Left cardiac atrium (tissue), 4 donors: Measurements from ENCODE around the gene BCKDK. TPM values are rescaled to one million over a fixed set of nuclear protein-coding genes. Genes with fewer than 3 reads are reported as not detected.
A peak's percentile ranks its signal among the peaks of the same experiment; 100 is the strongest.

Source experiments
- ATAC-seq, 2 donors: fragments of 200-7000 bp; cut with Tn5 transposase; one replicate each; pipeline ENCODE4 v1.9.1; 2020; ENCODE audit warnings: mild to moderate bottlenecking in 2 of 2, moderate library complexity in 2 of 2
- DNase-seq: peaks from one replicate; pipeline ENCODE4 v3.0.0-alpha.2; 2020
- intact Hi-C, 2 donors: fragments of 100-400 bp; cut with DNase I; formaldehyde crosslinking; loops; one replicate each; pipeline versions ENCODE4 v1.14.1 to v1.15.1; 2022 to 2023
- total RNA-seq, 2 donors: library from RNA; stranded (reverse); fragmentation: NEBNext Ultra II Directional; extraction: Animal tissue kit (Norgen Biotek cat#: 25700); gene quantifications; one replicate each; pipeline ENCODE4 v1.2.1, GENCODE V29; 2021
- donor health status: DM: no; HTN: yes; CAD: no.
- donor health status: DM: no; HTN: yes; CAD: no; lungs with severe emphysema.
- donor health status: DM: yes; HTN: yes; CAD: no.
- donor health status: Dilated cardiomyopathy.

BCKDK gene
- total RNA-seq, 2 donors from 2014 or later, result 43.4 to 46.4 TPM

DNA sequence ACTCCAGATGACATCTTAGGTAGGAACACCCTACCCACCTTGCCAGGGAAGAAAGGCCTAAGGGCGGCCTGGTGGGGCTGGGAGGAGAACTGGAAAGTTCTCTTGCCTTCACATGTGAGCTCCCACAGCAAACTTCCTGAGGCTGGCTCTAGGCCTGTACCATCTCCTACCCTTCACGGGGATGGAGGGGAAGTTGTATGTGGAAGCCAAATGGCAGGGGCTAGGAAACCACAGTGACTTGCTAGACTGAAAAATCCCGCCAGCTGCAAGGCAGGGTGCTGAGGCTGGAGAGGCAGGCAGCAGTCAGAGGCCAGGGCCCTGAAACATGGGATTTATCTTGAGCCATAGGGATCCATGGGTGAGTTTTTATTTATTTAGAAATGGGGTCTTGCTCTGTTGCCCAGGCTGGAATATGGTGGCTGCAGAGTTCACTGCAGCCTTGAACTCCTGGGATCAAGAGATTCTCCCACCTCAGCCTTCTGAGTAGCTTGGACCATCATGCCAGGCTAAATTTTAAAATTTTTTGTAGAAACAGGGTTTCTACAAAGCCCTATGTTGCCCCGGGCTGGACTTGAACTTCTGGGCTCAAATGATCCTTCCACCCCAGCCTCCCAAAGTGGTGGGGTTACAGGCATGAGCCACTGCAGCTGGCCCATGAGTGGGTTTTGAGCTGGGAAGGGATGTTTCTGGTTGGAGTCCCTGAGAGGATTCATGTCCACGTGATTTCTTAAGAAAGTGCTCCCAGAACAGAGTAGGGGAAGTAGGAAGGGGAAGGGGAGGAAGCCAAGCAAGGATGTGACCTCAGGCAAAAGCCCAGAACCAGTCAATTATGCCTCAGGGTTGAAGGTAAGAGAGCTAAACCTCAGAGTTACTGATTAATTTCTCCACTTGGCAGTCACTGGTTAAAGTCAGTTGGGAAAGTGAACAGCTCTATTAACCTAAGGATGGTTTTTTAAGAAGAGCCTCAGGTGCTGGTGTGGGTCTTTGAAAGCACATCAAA is 5.2 kb downstream of the BCKDK start:
- intact Hi-C loops, result no loop called here

DNA sequence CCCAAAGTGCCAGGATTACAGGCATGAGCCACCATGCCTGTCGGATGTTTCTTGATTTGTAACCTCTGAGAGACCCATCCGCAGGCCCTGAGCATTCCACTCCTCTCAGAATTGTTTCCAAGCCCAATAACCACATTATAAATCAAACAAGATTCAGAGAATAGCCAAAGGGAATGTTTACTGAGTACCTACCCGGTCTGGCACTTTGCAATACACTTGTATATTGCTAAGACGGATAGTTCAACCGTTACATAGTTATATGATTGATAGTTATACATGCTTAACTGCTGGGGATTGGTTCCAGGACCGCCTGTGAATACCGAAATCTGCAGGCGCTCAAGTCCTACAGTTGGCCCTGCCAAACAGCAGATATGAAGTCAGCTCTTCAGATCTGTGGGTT is 6.3 kb downstream of the BCKDK start:
- intact Hi-C loops, result no loop called here
- ATAC-seq (no peak), DNase-seq (no peak)

More for the DNA sequence above, 5.2 kb downstream of the BCKDK start:
- ATAC-seq (no peak), DNase-seq (no peak)

DNA sequence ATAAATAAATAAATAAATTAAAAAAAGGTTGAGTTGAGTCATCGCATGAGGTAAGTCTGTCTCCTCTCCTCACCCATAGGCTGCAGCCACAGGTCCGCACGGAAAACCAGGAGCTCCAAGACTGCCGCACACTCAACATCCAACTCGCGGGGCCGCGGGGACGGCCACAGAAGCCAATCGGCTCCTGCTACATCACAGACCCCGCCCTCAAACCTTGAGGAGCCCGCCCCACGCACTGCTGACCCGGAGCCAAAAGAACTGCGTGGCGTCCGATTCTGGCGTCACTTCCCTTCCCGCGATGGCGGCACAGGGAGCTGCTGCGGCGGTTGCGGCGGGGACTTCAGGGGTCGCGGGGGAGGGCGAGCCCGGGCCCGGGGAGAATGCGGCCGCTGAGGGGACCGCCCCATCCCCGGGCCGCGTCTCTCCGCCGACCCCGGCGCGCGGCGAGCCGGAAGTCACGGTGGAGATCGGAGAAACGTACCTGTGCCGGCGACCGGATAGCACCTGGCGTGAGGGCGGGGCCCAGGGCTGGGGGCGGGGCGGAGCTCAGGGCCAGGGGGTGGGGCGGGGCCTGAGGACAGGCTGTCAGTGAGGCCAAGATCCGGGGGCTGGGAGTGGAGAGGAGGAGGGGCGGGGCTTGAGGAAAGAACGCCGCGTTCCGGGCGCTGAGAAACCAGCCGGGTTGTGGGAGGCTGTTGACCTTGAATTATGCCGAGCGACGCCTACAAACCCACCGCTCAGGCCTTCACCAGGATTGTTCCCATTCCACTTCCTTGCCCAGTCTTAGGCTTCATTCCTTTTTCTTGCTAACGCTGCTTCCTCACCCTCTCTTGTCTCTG is 9.4 kb downstream of the BCKDK start, which contains the start of gene KAT8:
Gene KAT8, plus strand, starts transcription at position 281 of the 839 bp plus-strand sequence. Its CDS starts 18 bp downstream, at position 299.
- DNase-seq (peak; percentile 98), ATAC-seq (peak; percentile 98)
- intact Hi-C loops, result loop anchor here in 1 of 2 donors (1.0 kb wide), 1 partner anchor 25 kb away; no protein-coding TSS in a partner anchor

DNA sequence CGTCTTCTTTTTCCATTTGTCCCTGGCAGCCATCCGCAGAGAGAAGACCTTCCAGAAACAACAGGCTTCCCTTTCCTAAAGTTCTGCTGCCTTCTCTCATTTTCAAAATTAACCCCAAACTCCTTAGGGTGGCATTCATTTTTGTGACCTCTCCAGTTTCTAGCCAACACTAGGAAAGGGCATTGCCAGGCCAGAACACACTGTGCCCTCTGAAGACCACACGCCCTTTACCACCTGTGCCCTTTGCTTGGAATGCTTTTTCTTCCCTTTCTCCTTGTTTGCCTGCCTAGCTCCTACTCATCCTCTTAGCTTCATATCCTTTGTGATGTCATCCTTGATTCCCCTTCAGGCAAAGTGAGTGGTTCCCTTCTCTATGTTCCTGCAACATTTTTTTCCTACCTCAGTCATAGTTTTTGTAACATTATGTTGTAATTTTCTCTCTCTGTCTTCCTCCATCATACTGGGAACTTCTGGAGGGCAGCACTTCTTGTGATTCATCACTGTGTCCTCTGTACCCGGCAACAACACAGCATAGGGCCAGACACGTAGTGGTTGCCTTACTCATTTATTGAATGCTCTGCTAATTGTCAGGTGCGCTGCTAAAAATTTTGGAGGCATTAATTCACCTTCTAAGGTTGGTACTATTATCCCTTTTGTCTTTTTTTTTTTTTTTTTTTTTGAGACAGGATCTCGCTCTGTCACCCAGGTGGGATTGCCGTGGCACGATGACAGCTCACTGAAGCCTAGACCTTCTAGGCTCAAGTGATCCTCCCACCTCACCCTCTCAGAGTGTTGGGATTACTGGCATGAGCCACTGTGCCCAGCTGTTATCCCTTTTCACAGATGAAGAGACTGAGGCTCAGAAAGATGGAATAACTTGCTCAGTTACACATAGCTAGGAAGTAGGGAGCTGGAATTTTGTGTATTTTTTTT is 10.3 kb downstream of the BCKDK start:
- ATAC-seq (peak in 1 of 2 donors; percentile 34), DNase-seq (no peak)
- intact Hi-C loops, result loop anchor here in 1 of 2 donors (1.0 kb wide), 1 partner anchor 24 kb away; no protein-coding TSS in a partner anchor

DNA sequence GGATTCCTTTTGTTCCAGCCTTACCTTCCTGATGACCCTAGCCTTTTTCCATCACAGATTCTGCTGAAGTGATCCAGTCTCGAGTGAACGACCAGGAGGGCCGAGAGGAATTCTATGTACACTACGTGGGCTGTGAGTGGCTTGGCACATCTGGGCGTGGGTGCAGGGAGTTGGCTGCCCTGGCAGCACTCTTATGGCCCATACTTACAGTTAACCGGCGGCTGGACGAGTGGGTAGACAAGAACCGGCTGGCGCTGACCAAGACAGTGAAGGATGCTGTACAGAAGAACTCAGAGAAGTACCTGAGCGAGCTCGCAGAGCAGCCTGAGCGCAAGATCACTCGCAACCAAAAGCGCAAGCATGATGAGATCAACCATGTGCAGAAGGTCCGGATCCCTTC is 11.9 kb downstream of the BCKDK start:
- intact Hi-C loops, result no loop called here
- no peak for ATAC-seq

DNA sequence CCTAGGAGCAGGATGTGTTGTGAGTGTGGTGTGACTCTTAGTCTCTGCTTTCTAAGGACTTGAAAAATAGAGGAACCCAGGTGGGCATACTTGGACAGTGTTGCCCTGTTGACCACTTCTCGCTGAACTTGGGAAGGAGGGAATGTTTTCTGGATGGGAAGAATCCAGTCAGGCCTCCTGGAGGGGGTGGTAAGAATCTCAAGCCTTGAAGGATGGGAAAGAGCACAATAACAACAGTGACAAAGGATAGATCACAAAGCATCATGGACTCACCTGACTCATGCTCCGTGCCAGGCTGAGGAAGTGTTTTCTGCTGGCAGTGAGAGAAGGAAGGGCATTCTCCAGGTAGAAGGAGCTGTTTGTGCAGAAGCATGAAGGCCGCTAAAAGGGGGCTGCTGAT is 17.7 kb downstream of the BCKDK start:
- DNase-seq, result no peak
- no peak for ATAC-seq

More for the DNA sequence above, 11.9 kb downstream of the BCKDK start:
- no peak for DNase-seq

DNA sequence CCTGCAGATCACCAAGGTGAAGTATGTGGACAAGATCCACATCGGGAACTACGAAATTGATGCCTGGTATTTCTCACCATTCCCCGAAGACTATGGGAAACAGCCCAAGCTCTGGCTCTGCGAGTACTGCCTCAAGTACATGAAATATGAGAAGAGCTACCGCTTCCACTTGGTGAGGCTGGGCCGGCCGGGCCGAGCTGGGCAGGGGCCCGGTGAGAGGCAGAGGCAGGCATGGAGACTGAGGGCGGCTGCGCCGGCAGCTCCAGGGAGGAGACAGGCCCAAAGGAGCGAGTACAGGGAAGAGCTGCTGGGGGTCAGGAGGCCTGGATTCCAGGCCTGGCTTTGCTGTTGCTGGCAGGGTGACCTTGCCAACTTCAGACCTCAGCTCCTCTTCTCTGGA is 19.0 kb downstream of the BCKDK start:
- DNase-seq, result no peak
- intact Hi-C loops, result no loop called here
- no peak for ATAC-seq

More for the DNA sequence above, 17.7 kb downstream of the BCKDK start:
- intact Hi-C loops, result no loop called here

DNA sequence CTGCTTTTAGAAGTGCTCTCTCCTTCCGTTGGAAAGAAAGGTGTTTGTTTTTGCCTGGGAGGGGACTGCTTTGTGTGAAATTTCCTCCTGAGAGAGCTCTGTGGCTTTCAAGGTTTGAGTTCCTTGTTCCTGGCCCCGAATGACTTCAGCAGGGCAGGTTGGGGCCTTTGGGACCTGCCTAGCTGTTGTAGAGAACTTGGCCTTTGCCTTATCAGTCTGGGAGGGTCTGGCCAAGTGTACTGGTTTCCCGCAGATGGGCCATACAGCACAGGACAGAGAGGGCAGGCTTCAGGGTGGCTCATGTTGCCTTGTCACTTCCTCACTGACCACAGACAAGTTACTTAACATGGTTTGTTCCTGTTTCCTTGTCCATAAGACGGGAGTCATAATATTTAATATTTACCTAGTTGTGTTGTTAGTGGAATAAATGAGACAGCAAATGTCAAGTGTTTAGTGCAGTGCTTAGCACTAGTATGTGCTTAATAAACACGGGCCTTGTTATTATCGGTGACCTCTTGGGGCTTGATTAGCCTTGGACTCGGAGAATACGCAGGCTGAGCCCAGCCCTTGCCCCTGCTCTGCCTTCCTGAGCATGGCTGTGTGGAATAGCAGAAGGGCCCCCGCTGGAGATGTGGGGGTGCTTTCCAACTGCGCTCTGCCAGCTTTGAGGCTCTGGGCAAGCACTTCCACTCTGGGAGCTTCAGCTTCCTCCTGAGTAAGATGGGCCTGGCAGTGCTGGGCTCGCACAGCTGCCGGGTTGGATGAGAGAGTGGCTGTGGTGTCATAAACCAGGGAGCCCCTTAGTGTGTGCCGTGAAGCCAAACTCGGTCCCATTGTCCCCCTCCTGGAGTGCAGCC is 20.8 kb downstream of the BCKDK start:
- intact Hi-C loops, result no loop called here
- DNase-seq (peak; percentile 75), ATAC-seq (peak; percentile 46 to 67)

DNA sequence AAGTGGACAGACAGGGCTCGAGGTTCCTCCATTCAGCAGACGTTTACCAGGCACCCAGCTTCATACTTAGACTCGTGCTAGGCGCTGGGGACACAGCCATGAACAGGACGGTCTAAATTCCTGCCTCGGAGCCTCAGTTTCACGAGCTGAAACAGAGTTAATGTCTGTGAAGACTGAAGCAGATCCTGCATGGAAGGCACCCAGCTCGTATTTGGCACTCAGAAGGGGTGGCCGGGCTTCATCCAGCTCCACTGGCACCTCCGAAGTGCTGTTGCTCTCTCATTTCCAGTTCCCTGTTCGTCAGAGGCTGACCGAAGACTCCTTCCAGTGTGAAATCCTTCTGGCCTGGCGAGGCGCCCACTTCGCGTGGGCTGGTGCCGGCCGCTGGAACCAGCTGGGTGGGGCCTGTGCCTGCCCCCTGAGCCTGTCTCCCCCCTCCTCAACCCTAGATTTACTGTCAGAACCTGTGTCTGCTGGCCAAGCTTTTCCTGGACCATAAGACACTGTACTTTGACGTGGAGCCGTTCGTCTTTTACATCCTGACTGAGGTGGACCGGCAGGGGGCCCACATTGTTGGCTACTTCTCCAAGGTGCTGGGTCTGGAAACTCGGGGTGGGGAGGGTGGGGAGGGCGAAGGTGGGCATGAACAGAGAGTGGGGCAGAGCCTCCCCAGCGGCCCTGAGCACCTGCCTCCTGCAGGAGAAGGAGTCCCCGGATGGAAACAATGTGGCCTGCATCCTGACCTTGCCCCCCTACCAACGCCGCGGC is 21.6 kb downstream of the BCKDK start:
- DNase-seq (peak; percentile 81), ATAC-seq (peak; percentile 58 to 64)

DNA sequence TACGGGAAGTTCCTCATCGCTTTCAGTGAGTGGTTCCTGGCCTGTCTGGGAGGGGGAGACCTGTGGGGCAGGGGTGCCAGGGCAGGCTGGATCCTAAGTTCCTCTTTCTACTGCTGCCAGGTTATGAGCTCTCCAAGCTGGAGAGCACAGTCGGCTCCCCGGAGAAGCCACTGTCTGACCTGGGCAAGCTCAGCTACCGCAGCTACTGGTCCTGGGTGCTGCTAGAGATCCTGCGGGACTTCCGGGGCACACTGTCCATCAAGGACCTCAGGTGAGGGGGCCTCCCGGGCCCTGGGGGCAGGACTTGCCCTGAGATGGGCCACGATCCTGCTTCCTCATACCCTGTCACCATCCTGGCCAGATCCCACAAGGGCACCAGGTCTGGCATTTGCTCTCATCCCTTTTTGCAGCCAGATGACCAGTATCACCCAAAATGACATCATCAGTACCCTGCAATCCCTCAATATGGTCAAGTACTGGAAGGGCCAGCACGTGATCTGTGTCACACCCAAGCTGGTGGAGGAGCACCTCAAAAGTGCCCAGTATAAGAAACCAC is 22.2 kb downstream of the BCKDK start:
- DNase-seq (no peak), ATAC-seq (no peak)
- intact Hi-C loops, result no loop called here

More for the DNA sequence above, 21.6 kb downstream of the BCKDK start:
- intact Hi-C loops, result no loop called here

DNA sequence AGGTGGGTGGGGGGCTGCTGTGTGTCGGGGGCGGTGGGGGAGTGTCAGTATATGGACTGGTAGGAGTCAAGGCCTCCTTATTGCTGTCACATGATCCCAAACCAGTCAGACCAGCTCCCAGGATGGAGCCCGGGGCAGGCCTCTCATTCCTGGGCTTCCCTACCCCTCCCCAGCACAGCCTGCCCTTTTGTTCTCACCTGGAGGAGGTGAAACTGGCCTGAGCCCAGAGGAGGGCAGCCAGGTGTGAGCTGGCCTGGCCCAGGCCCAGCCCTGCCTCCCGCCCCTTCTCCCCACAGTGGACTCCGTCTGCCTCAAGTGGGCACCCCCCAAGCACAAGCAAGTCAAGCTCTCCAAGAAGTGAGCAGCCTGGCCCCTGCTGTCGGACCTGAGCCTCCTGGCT is 22.7 kb downstream of the BCKDK start:
- ATAC-seq (no peak), DNase-seq (no peak)
- intact Hi-C loops, result no loop called here

DNA sequence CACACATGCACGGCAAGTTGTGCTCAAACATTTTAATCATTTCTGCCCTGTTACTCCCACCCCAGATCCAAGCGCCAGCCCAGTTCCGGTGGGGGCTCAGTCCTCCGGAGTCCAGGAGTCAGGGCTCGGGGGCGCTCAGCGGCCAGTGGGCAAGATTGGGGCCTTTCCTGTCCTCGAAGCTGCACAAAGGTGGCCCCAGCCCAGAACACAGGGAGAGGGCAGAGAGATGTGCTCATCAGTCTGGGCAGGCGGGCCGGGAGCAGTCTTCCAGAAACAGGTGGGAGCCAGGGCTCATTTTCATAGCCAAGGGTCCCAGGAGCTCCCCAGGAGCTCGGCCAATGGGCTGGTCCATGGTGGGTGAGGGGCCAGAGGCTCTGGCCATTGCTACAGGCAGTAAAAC is 23.2 kb downstream of the BCKDK start:
- no peak for ATAC-seq
- DNase-seq, result no peak
- intact Hi-C loops, result no loop called here

DNA sequence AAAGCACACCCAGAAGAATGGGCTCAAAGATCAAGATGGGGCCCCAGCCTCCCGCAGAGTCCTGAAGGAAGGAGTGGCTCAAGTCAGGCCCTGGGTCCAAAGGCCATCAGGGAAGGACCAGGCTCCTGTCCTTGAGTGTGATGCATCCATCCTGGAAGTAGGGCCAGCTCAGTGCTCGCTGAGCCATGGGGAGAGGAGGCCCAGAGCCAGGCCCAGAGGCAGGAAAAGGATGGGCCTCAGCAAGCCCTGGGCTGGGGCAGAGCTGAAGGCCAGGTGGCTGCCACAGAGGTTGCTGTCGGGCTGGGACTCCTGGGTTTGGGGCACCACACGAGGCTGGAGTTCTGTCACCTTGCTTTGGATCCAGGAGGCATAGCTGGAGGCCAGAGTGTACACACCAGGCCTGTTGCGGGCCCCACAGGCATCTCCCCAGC is 23.7 kb downstream of the BCKDK start:
- intact Hi-C loops, result no loop called here
- no peak for ATAC-seq
- DNase-seq, result no peak

DNA sequence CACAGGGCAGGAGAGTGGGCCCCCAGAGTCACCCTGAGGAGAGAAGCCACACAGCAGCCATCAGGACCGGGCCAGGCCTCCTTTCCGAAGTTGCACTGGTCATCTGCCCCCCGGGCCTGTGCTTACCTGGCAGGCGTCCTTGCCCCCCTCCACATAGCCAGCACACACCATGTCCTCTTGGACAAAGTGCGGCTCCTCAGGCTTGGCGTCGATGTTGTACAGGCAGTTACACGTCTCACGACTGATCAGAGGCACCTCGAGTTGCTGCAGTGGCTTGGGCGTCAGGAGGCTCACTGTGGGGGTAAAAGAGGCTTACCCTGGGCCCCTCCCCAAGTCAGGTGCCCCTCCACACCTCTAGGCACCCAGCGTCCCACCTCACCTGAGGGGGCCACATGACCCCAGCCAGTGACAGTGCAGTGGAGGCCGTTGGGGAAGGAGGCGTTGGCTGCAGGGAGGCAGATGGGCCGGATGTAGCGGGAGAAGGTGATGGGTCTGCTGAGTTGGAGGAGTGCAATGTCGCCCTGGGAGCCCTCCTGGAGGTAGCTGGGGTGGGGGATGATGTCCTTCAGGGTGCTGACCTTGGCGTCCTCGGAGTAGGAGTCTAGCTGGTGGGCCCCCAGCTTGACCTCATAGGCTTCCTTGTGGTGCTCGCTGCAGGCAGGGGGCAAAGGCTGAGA is 24.3 kb downstream of the BCKDK start:
- ATAC-seq, result no peak
- DNase-seq, result no peak
- intact Hi-C loops, result no loop called here

DNA sequence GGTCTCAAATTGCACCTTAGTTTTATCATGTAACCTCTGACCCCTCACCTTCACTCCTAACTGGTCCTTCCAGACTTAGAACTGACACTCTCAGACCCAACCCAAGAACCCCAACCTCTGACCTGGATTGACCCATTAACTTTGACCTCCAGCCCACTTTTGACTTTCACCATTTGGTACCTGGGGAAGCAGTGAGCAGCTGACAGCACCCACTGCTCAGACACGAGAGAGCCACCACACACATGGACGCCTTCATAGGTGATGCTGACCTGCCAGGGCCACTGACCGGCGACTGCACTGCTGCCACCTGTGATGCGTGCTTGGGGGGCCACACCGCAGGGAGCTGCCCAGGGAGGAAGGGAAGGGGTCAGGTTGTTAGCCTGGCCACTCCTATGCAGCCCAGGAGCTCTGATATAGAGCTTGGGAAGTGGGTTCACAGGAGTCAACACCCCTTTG is 24.9 kb downstream of the BCKDK start:
- ATAC-seq (no peak), DNase-seq (no peak)
- intact Hi-C loops, result no loop called here

DNA sequence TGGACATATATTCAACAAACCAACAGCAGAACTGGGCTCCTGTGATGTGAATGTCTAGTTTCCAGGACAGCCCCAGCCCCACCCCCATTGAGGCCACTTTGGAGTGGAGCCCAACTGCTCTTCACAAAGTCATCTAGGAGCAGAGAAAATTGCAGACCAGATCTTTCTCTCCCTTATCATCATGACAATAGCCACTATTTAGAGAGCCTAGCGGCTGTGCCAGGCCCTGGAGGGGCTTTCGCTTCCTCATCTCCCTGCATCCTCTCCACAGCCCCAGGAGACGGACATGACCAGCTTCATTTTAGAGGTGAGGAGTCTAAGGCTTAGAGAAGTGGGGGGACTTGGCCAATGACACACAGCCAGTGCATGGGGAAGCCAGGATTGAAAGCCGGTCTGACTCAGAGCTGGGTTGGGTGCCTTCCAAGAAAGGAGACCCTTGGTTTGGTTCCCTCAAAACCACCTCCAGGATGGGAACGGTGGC is 25.9 kb downstream of the BCKDK start:
- DNase-seq, result no peak
- ATAC-seq, result peak in 1 of 2 donors; percentile 13
- intact Hi-C loops, result no loop called here
